Measurements from ENCODE around the gene SSBP1.

DNA sequence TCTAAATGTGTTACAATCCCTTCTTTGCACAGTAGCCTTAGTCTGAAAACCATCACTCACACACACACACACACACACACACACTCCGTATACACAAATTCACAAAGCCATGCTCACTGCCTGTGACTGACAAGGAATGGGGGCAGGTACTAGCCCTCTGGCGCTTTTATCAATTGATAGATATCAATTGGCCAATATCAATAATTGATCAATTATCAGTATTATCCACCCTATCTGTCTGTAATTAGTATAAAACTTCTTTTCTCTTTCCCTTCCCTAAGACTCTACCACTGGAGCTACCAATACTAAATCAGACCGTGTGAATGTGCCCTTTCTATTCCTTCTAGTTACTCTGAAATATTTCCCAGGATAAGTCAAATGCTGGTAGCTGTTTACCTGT lies 38.3 kb upstream of the SSBP1 start:
- TF ChIP-seq, protein P1, sequence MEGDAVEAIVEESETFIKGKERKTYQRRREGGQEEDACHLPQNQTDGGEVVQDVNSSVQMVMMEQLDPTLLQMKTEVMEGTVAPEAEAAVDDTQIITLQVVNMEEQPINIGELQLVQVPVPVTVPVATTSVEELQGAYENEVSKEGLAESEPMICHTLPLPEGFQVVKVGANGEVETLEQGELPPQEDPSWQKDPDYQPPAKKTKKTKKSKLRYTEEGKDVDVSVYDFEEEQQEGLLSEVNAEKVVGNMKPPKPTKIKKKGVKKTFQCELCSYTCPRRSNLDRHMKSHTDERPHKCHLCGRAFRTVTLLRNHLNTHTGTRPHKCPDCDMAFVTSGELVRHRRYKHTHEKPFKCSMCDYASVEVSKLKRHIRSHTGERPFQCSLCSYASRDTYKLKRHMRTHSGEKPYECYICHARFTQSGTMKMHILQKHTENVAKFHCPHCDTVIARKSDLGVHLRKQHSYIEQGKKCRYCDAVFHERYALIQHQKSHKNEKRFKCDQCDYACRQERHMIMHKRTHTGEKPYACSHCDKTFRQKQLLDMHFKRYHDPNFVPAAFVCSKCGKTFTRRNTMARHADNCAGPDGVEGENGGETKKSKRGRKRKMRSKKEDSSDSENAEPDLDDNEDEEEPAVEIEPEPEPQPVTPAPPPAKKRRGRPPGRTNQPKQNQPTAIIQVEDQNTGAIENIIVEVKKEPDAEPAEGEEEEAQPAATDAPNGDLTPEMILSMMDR (IDR thresholded peaks at IDR 0.05), result no peak
- no peak for TF ChIP-seq POLR2A (IDR thresholded peaks at IDR 0.05)
- TF ChIP-seq POLR2AphosphoS5 (IDR thresholded peaks at IDR 0.05), result no peak

All from stomach (tissue), 4 donors.